ENCODE results near the gene TNXB. TPM values are rescaled to one million over a fixed set of nuclear protein-coding genes. Genes with fewer than 3 reads are reported as not detected.

TNXB gene
- total RNA-seq, 1 experiment from 2014 or later = 1.8 TPM

DNA sequence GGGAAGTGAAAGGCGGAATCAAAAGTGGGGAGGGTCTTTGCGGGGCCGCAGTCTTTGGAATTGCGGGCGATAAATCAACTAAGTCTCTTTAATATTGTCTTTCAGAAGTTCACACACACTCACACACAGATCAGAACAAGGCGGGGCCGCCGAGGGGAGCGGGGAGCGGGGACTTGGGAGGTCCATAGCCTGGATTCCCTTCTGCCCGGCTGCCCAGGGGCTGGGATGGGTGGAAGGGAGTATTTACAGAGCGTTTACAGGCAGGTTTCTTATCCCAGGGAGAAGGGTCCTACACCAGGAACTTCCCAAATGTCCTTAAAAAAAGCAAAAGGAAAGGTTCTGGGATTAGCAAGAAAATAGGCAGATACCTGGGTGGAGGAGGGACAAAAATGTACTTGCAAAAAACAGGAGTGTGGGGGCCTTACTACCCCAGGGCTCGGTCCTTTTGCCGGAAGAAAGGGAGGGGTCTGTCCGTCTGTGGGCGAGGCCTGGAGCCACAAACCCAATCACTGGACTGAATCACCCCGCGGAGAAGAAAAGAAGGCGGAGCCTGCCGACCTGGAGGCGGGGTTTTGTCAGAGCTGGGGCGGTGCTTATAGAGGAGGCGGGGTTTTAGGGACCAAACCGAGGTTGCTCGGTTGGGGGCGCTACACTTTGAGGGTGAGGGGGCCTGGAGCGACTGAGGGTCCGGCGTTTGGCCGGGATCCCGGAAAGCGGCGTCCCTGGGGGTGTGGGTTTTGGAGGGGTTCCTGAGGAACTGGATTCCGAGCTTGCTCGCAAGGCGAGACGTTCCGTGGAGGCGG lies 39.4 kb upstream of the TNXB start:
- intact Hi-C loops (cut with micrococcal nuclease; ENCODE audit: unreplicated experiment) (no loop called here), in situ Hi-C loops (cut with HindIII; ENCODE audit: low pct_unique_long_range_greater_than_20kb, low sequenced_read_pairs) (no loop called here)
- H3K27me3 ChIP-seq (ENCODE audit: control insufficient read depth, insufficient read depth, low read length) = no peaks in the 10 kb centered on the region
- H3K9me3 ChIP-seq (ENCODE audit: control insufficient read depth, insufficient read depth, low read depth, low read length) = no peaks in the 10 kb centered on the region
- H3K4me1 ChIP-seq (ENCODE audit: control insufficient read depth, insufficient read depth, low read length) = peaks cover 14% of the 10 kb centered on the region
- DNase-seq (ENCODE audit: low read depth, low spot score) (no peak), ATAC-seq (no peak)
- no TSS peak for BruUV-seq (replicated peaks)
- POLR2A ChIA-PET = no interaction called here
- H3K4me3 ChIP-seq (ENCODE audit: low read depth in 2 of 2, low read length in 2 of 2) = no peak overlapping the region
- H3K36me3 ChIP-seq (ENCODE audit: control insufficient read depth, insufficient read depth, low read length) = no peaks in the 10 kb centered on the region; the same call in 1 of the 2 replicates
- TF ChIP-seq, protein P1, sequence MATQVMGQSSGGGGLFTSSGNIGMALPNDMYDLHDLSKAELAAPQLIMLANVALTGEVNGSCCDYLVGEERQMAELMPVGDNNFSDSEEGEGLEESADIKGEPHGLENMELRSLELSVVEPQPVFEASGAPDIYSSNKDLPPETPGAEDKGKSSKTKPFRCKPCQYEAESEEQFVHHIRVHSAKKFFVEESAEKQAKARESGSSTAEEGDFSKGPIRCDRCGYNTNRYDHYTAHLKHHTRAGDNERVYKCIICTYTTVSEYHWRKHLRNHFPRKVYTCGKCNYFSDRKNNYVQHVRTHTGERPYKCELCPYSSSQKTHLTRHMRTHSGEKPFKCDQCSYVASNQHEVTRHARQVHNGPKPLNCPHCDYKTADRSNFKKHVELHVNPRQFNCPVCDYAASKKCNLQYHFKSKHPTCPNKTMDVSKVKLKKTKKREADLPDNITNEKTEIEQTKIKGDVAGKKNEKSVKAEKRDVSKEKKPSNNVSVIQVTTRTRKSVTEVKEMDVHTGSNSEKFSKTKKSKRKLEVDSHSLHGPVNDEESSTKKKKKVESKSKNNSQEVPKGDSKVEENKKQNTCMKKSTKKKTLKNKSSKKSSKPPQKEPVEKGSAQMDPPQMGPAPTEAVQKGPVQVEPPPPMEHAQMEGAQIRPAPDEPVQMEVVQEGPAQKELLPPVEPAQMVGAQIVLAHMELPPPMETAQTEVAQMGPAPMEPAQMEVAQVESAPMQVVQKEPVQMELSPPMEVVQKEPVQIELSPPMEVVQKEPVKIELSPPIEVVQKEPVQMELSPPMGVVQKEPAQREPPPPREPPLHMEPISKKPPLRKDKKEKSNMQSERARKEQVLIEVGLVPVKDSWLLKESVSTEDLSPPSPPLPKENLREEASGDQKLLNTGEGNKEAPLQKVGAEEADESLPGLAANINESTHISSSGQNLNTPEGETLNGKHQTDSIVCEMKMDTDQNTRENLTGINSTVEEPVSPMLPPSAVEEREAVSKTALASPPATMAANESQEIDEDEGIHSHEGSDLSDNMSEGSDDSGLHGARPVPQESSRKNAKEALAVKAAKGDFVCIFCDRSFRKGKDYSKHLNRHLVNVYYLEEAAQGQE (IDR thresholded peaks at IDR 0.05; ENCODE audit: insufficient read depth in 1 of 2, low read depth in 2 of 2, low read length in 1 of 2) = no peak
- TF ChIP-seq POLR2AphosphoS5 (IDR thresholded peaks at IDR 0.05; ENCODE audit: low read depth, low read length) = no peak
- no peak for TF ChIP-seq TCF7L2 (IDR thresholded peaks at IDR 0.05; ENCODE audit: low read depth, low read length)
- TF ChIP-seq SIN3A (IDR thresholded peaks at IDR 0.05; ENCODE audit: borderline replicate concordance, insufficient read depth, low read depth, low read length) = no peak
- TF ChIP-seq, protein P2, sequence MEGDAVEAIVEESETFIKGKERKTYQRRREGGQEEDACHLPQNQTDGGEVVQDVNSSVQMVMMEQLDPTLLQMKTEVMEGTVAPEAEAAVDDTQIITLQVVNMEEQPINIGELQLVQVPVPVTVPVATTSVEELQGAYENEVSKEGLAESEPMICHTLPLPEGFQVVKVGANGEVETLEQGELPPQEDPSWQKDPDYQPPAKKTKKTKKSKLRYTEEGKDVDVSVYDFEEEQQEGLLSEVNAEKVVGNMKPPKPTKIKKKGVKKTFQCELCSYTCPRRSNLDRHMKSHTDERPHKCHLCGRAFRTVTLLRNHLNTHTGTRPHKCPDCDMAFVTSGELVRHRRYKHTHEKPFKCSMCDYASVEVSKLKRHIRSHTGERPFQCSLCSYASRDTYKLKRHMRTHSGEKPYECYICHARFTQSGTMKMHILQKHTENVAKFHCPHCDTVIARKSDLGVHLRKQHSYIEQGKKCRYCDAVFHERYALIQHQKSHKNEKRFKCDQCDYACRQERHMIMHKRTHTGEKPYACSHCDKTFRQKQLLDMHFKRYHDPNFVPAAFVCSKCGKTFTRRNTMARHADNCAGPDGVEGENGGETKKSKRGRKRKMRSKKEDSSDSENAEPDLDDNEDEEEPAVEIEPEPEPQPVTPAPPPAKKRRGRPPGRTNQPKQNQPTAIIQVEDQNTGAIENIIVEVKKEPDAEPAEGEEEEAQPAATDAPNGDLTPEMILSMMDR (IDR thresholded peaks at IDR 0.05) = no peak
- CTCF ChIA-PET = no interaction called here
- no peak overlapping the region for H3K27ac ChIP-seq (ENCODE audit: low read length)

DNA sequence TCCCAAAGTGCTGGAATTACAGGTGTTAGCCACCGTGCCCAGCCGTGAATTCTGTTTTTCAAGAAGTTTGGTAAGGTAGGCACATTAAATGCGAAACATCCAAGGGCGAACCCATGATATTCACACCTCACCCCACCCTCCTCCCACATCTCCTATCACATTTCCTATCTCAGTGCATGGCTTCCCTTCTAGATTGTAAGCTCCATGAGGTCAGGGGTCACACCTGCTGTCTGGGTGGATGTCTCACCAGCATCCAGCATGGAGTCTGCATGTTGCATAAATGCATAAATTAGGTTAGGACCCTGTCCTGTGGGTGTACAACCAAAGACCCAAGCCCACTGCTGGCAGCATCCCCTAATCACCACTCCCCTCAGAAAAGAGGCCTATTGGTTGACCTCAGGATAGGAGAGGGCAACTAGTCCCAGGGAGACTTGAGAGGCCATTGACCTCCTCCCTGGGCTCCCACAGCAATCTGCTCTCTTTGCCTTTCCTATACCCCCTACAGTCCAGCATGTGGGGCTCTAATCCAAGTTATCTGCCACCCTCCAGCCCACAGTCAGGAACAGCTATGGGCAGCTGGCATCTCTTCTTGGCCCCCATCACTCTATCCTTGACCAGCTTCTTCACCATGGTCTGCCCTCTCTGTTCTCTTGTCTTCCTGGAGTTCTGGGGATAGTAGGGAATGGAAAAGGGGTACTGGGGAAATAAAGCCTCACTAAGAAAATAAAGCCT lies 38.4 kb upstream of the TNXB start:
- H3K27me3 ChIP-seq (ENCODE audit: control insufficient read depth, insufficient read depth, low read length) = no peaks in the 10 kb centered on the region
- no TSS peak for BruUV-seq (replicated peaks)
- DNase-seq (ENCODE audit: low read depth, low spot score) (no peak), ATAC-seq (no peak)
- CTCF ChIA-PET = no interaction called here
- H3K4me1 ChIP-seq (ENCODE audit: control insufficient read depth, insufficient read depth, low read length) = peaks cover 7% of the 10 kb centered on the region
- no peaks in the 10 kb centered on the region for H3K9me3 ChIP-seq (ENCODE audit: control insufficient read depth, insufficient read depth, low read depth, low read length)
- H3K27ac ChIP-seq (ENCODE audit: low read length) = no peak overlapping the region
- in situ Hi-C loops (cut with HindIII; ENCODE audit: low pct_unique_long_range_greater_than_20kb, low sequenced_read_pairs) (no loop called here), intact Hi-C loops (cut with micrococcal nuclease; ENCODE audit: unreplicated experiment) (no loop called here)
- H3K36me3 ChIP-seq (ENCODE audit: control insufficient read depth, insufficient read depth, low read length) = no peaks in the 10 kb centered on the region
- no peak for TF ChIP-seq POLR2AphosphoS5 (IDR thresholded peaks at IDR 0.05; ENCODE audit: low read depth, low read length)
- TF ChIP-seq, protein P1 (IDR thresholded peaks at IDR 0.05; ENCODE audit: insufficient read depth in 1 of 2, low read depth in 2 of 2, low read length in 1 of 2) = no peak
- no peak for TF ChIP-seq TCF7L2 (IDR thresholded peaks at IDR 0.05; ENCODE audit: low read depth, low read length)
- no peak for TF ChIP-seq SIN3A (IDR thresholded peaks at IDR 0.05; ENCODE audit: borderline replicate concordance, insufficient read depth, low read depth, low read length)
- TF ChIP-seq, protein P2 (IDR thresholded peaks at IDR 0.05) = no peak; the same call in 1 of the 2 replicates
- POLR2A ChIA-PET = no interaction called here
- H3K4me3 ChIP-seq (ENCODE audit: low read depth in 2 of 2, low read length in 2 of 2) = no peak overlapping the region
